ACC112 (cell line): ENCODE measurements around the gene FNDC1.
"Not testable (repeated sequence)": the region's sequence is repeated elsewhere in the genome, so short reads cannot be mapped to it uniquely, and the experiment has no call there.

Experiments used
- H2AFZ ChIP-seq: fragments of 200-600 bp; sonication (generic); one replicate; pipeline ENCODE4 v1.6.0; 2017; ENCODE audit warnings: antibody characterized with exemption, low read length; ENCODE audit not compliant: unreplicated experiment
- H3K27ac ChIP-seq: fragments of 200-600 bp; sonication (generic); 2 replicates; pipeline ENCODE4 v1.5.1; 2014; ENCODE audit warnings: low read depth, mild to moderate bottlenecking, antibody characterized with exemption, low read length, moderate library complexity
- H3K27me3 ChIP-seq: fragments of 200-600 bp; sonication (generic); 2 replicates; pipeline ENCODE4 v1.6.1; 2014; ENCODE audit warnings: mild to moderate bottlenecking, antibody characterized with exemption, low read length, moderate library complexity, mixed read lengths; ENCODE audit not compliant: insufficient read depth
- H3K36me3 ChIP-seq: fragments of 200-600 bp; sonication (generic); 2 replicates; pipeline ENCODE4 v1.6.1; 2016; ENCODE audit warnings: mild to moderate bottlenecking, antibody characterized with exemption, low read length, moderate library complexity, mixed read lengths; ENCODE audit not compliant: insufficient read depth
- H3K4me1 ChIP-seq: fragments of 200-600 bp; sonication (generic); one replicate; pipeline ENCODE4 v1.6.1; 2016; ENCODE audit warnings: low read length, mixed read lengths; ENCODE audit not compliant: insufficient read depth, unreplicated experiment, control insufficient read depth
- H3K4me3 ChIP-seq: fragments of 200-600 bp; sonication (generic); 2 replicates; pipeline ENCODE4 v1.5.1; 2014; ENCODE audit warnings: mild to moderate bottlenecking, low read depth, low read length
- H3K79me2 ChIP-seq: fragments of 200-600 bp; sonication (generic); one replicate; pipeline ENCODE4 v1.6.0; 2016; ENCODE audit warnings: low read length; ENCODE audit not compliant: control insufficient read depth, unreplicated experiment, insufficient read depth

The FNDC1 gene

GRCh38 chr6:159169193-159169555 lies at the start of gene FNDC1:
Gene FNDC1, plus strand, starts transcription at chr6:159169400. Its CDS starts 197 bp downstream, at chr6:159169597.
- H3K27me3 ChIP-seq: peaks cover 83% of the 10 kb centered on the region
- H3K27ac ChIP-seq: no peak within 1 kb of the TSS
- H2AFZ ChIP-seq: no peak within 1 kb of the TSS
- no peaks in the 10 kb centered on the region for H3K36me3 ChIP-seq
- peaks cover 6% of the 10 kb centered on the region for H3K4me1 ChIP-seq
- peak within 1 kb of the TSS; percentile 59 for H3K4me3 ChIP-seq
- no peaks in the 10 kb centered on the region for H3K79me2 ChIP-seq

GRCh38 chr6:159119791-159120190 lies 49.4 kb upstream of the FNDC1 start:
- Histone ChIP-seq H3K4me1 (no peaks in the 10 kb centered on the region), H3K27me3 (peaks cover 26% of the 10 kb centered on the region), H2AFZ (no peak overlapping the region), H3K4me3 (no peak overlapping the region), H3K79me2 (no peaks in the 10 kb centered on the region), H3K27ac (no peak overlapping the region), H3K36me3 (no peaks in the 10 kb centered on the region)

- Histone ChIP-seq H3K4me3 (no peak overlapping the region), H3K27me3 (peaks cover 26% of the 10 kb centered on the region), H3K36me3 (no peaks in the 10 kb centered on the region), H3K79me2 (no peaks in the 10 kb centered on the region), H2AFZ (no peak overlapping the region), H3K4me1 (no peaks in the 10 kb centered on the region), H3K27ac (no peak overlapping the region)
Observed at GRCh38 chr6:159121486-159121885, 47.7 kb upstream of the FNDC1 start.

- H3K4me1 ChIP-seq: no peaks in the 10 kb centered on the region
- no peak overlapping the region for H3K4me3 ChIP-seq
- peaks cover 26% of the 10 kb centered on the region for H3K27me3 ChIP-seq
- H2AFZ ChIP-seq: no peak overlapping the region
- H3K27ac ChIP-seq: no peak overlapping the region
- no peaks in the 10 kb centered on the region for H3K79me2 ChIP-seq
- H3K36me3 ChIP-seq: no peaks in the 10 kb centered on the region
Observed at GRCh38 chr6:159122453-159122852, 46.7 kb upstream of the FNDC1 start.

- H3K4me1 ChIP-seq, H2AFZ ChIP-seq, H3K36me3 ChIP-seq, H3K27ac ChIP-seq, H3K79me2 ChIP-seq, H3K4me3 ChIP-seq: not testable (repeated sequence)
- peaks cover 21% of the 10 kb centered on the region for H3K27me3 ChIP-seq
Observed at GRCh38 chr6:159123831-159124230, 45.4 kb upstream of the FNDC1 start.

GRCh38 chr6:159125014-159125609 lies 44.1 kb upstream of the FNDC1 start:
- H3K4me3 ChIP-seq: no peak overlapping the region
- H2AFZ ChIP-seq: no peak overlapping the region

GRCh38 chr6:159125951-159126352 lies 43.2 kb upstream of the FNDC1 start:
- Histone ChIP-seq H3K79me2 (no peaks in the 10 kb centered on the region), H3K4me3 (no peak overlapping the region), H2AFZ (no peak overlapping the region), H3K27me3 (peaks cover 17% of the 10 kb centered on the region), H3K36me3 (no peaks in the 10 kb centered on the region), H3K27ac (no peak overlapping the region), H3K4me1 (no peaks in the 10 kb centered on the region)

More at GRCh38 chr6:159125014-159125609, 44.1 kb upstream of the FNDC1 start:
- no peaks in the 10 kb centered on the region for H3K4me1 ChIP-seq
- H3K36me3 ChIP-seq: no peaks in the 10 kb centered on the region
- peaks cover 17% of the 10 kb centered on the region for H3K27me3 ChIP-seq
- H3K79me2 ChIP-seq: no peaks in the 10 kb centered on the region
- no peak overlapping the region for H3K27ac ChIP-seq

- no peak overlapping the region for H3K27ac ChIP-seq
Observed at GRCh38 chr6:159126590-159126989, 42.6 kb upstream of the FNDC1 start.

GRCh38 chr6:159127701-159128100 lies 41.5 kb upstream of the FNDC1 start:
- H3K4me3 ChIP-seq: no peak overlapping the region
- peaks cover 10% of the 10 kb centered on the region for H3K27me3 ChIP-seq
- no peaks in the 10 kb centered on the region for H3K36me3 ChIP-seq
- H3K79me2 ChIP-seq: no peaks in the 10 kb centered on the region
- no peak overlapping the region for H2AFZ ChIP-seq
- no peak overlapping the region for H3K27ac ChIP-seq
- no peaks in the 10 kb centered on the region for H3K4me1 ChIP-seq

More at GRCh38 chr6:159126590-159126989, 42.6 kb upstream of the FNDC1 start:
- no peaks in the 10 kb centered on the region for H3K79me2 ChIP-seq
- no peaks in the 10 kb centered on the region for H3K36me3 ChIP-seq
- H2AFZ ChIP-seq: no peak overlapping the region
- no peaks in the 10 kb centered on the region for H3K4me1 ChIP-seq
- no peak overlapping the region for H3K4me3 ChIP-seq
- H3K27me3 ChIP-seq: peaks cover 15% of the 10 kb centered on the region

GRCh38 chr6:159128978-159129377 lies 40.2 kb upstream of the FNDC1 start:
- peaks cover 3% of the 10 kb centered on the region; the same call in 1 of the 2 replicates for H3K27me3 ChIP-seq
- H3K36me3 ChIP-seq: no peaks in the 10 kb centered on the region
- no peak overlapping the region for H3K4me3 ChIP-seq
- H2AFZ ChIP-seq: no peak overlapping the region
- no peak overlapping the region for H3K27ac ChIP-seq
- H3K79me2 ChIP-seq: no peaks in the 10 kb centered on the region
- no peaks in the 10 kb centered on the region for H3K4me1 ChIP-seq

- no peak overlapping the region for H3K4me3 ChIP-seq
- no peaks in the 10 kb centered on the region for H3K79me2 ChIP-seq
- H3K36me3 ChIP-seq: no peaks in the 10 kb centered on the region
- peaks cover 11% of the 10 kb centered on the region for H3K27me3 ChIP-seq
- no peaks in the 10 kb centered on the region for H3K4me1 ChIP-seq
- H3K27ac ChIP-seq: no peak overlapping the region
- H2AFZ ChIP-seq: no peak overlapping the region
Observed at GRCh38 chr6:159130846-159131245, 38.4 kb upstream of the FNDC1 start.
